Measurements from ENCODE around the gene DYRK3. TPM values are rescaled to one million over a fixed set of nuclear protein-coding genes. Genes with fewer than 3 reads are reported as not detected.

Gene DYRK3
- total RNA-seq, 1 donor from 2014 or later = 14.8 TPM

- H3K4me3 ChIP-seq (ENCODE audit: low read depth, low read length) = no peak overlapping the region
- no peaks in the 10 kb centered on the region for H3K36me3 ChIP-seq (ENCODE audit: control insufficient read depth, insufficient read depth, low read length)
- peaks cover 8% of the 10 kb centered on the region for H3K27me3 ChIP-seq (ENCODE audit: control insufficient read depth, insufficient read depth, low read length)
- no peak for DNase-seq (ENCODE audit: low read depth)
- no peak for TF ChIP-seq CTCF (IDR thresholded peaks at IDR 0.05; ENCODE audit: insufficient read depth, low read length, poor library complexity, severe bottlenecking)
These were observed 48.7 kb downstream of the DYRK3 start for GRCh38 chr1:206684003-206684402.

DNA sequence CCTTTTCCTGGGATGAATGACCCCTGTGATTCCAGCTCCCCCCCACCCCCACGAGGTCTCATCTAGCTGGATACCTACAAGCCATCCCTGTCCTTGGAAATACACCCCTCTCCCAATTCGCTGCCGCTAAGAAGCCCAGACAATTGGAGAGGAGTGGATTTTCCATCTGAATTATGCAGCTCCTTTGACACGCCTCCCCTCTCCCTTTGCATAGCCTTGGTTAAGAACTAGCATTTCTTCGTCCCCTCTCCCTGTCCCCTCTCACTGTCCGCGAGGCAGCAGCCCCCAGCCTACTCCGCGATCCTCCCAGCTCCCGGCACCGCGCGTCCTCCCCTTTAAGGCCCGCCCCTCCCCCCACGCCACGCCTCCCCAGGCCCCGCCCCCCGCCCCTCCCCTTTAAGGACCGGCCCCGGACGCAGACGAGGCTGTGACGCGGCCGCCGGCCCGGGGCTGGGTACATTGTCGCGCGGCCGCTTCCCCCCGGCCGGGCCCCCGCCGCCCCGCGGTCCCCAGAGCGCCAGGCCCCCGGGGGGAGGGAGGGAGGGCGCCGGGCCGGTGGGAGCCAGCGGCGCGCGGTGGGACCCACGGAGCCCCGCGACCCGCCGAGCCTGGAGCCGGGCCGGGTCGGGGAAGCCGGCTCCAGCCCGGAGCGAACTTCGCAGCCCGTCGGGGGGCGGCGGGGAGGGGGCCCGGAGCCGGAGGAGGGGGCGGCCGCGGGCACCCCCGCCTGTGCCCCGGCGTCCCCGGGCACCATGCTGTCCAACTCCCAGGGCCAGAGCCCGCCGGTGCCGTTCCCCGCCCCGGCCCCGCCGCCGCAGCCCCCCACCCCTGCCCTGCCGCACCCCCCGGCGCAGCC is 49.4 kb downstream of the DYRK3 start, which contains the start of gene MAPKAPK2:
Gene MAPKAPK2 (plus strand): TSS at position 428 of the 856 bp plus-strand sequence. CDS start 325 bp downstream, at position 753.
- no peaks in the 10 kb centered on the region for H3K36me3 ChIP-seq (ENCODE audit: control insufficient read depth, insufficient read depth, low read length)
- no peak for DNase-seq (ENCODE audit: low read depth)
- peaks cover 8% of the 10 kb centered on the region for H3K27me3 ChIP-seq (ENCODE audit: control insufficient read depth, insufficient read depth, low read length)
- peak within 1 kb of the TSS; percentile 91 for H3K4me3 ChIP-seq (ENCODE audit: low read depth, low read length)
- no peak for TF ChIP-seq CTCF (IDR thresholded peaks at IDR 0.05; ENCODE audit: insufficient read depth, low read length, poor library complexity, severe bottlenecking)

DNA sequence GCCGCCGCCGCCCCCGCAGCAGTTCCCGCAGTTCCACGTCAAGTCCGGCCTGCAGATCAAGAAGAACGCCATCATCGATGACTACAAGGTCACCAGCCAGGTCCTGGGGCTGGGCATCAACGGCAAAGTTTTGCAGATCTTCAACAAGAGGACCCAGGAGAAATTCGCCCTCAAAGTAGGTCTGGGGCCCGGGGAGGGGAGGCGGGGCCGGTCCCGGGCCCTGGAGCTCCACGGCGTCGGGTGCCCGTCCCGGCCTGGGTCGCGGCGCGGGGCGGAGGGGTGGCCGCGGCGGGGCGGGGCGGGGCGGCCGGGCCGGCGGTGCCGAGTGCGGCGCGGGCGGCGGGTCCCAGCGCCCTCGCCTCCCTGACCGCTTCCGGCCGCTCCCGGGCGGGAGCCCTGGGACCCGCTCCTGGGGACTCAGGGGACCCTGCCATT is 50.0 kb downstream of the DYRK3 start:
- Histone ChIP-seq H3K4me3 (ENCODE audit: low read depth, low read length) (peak overlapping the region; percentile 91), H3K36me3 (ENCODE audit: control insufficient read depth, insufficient read depth, low read length) (no peaks in the 10 kb centered on the region), H3K27me3 (ENCODE audit: control insufficient read depth, insufficient read depth, low read length) (peaks cover 8% of the 10 kb centered on the region)
- no peak for DNase-seq (ENCODE audit: low read depth)
- TF ChIP-seq CTCF (IDR thresholded peaks at IDR 0.05; ENCODE audit: insufficient read depth, low read length, poor library complexity, severe bottlenecking) = no peak

DNA sequence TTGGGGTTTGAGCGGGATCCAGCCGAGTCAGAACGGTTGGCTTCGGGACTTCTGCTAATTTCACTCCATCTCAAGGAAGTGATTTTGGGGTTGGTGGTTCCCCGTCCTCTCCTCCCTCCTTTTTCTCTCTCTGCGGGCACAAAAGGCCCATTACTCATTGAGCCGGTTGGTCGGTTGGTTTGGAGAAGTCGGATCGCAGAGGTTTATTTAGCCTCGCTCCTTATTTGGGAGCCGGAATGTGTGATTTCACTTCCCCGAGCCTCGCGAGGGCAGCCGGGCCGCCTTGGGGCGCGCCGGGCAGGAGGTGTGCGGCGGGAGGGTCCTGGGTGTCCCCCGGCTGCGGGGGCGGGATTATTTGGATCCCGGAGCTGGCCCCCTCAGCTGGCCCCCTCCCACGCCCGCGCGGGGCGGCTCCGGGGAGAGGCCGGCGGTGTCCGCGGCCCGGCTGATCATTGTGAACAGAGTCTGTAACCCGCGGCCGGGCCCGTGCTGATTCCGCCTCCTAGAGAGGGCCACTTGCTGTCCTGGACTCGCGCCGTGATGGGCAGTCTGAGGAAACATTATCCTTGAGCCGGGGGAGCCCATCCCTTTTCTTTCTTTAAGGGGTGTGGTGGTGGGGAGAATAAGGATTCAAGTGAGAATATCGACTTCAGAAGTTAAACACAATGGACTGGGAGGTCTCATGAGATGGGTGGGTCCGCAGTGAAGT is 50.6 kb downstream of the DYRK3 start:
- Histone ChIP-seq H3K4me3 (ENCODE audit: low read depth, low read length) (peak overlapping the region; percentile 91), H3K27me3 (ENCODE audit: control insufficient read depth, insufficient read depth, low read length) (peaks cover 8% of the 10 kb centered on the region), H3K36me3 (ENCODE audit: control insufficient read depth, insufficient read depth, low read length) (no peaks in the 10 kb centered on the region)
- TF ChIP-seq CTCF (IDR thresholded peaks at IDR 0.05; ENCODE audit: insufficient read depth, low read length, poor library complexity, severe bottlenecking) = no peak
- peak; percentile 56 for DNase-seq (ENCODE audit: low read depth)

DNA sequence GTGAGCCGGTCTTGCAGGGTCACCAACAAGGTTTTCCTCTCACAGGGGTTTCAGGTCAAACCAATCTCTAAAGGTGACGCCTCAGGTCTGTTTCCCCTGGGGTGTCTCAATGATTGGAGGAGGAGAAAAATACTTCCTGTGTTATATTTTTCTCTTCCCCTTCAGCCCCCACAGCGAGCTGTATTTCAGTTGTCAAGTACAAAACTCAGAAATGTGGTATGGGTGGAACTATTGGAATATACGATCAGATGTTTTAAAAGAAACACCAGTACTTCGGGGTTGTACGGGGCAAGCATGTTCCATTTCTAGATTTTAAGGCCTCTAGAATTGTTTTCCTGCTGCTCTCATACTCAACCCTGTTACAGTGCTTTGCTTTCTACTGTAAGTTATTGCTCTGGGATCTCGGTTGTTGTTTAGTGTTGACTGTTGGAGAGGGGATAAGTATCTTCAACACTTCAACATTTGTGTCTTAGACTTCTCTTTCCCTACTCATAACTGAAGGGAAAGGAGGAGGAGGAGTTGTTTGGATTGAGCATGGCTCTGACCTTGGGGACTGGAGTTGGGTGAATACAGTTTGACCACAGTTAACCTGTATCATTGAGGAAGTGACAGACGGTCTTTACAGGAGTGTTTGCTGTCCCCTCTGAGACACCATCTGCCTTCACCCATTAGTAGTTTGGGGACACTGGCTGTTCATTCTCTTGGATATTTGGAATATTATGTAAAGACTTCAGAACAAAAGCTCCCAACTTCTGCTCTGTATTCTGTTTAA is 51.3 kb downstream of the DYRK3 start:
- peak overlapping the region; percentile 91 for H3K4me3 ChIP-seq (ENCODE audit: low read depth, low read length)
- TF ChIP-seq CTCF (IDR thresholded peaks at IDR 0.05; ENCODE audit: insufficient read depth, low read length, poor library complexity, severe bottlenecking) = no peak
- no peaks in the 10 kb centered on the region for H3K36me3 ChIP-seq (ENCODE audit: control insufficient read depth, insufficient read depth, low read length)
- DNase-seq (ENCODE audit: low read depth) = no peak
- H3K27me3 ChIP-seq (ENCODE audit: control insufficient read depth, insufficient read depth, low read length) = peaks cover 8% of the 10 kb centered on the region
